ENCODE data around the gene CSF3.
"Not testable (repeated sequence)": the region's sequence is repeated elsewhere in the genome, so short reads cannot be mapped to it uniquely, and the experiment has no call there.

CSF3 gene

DNA sequence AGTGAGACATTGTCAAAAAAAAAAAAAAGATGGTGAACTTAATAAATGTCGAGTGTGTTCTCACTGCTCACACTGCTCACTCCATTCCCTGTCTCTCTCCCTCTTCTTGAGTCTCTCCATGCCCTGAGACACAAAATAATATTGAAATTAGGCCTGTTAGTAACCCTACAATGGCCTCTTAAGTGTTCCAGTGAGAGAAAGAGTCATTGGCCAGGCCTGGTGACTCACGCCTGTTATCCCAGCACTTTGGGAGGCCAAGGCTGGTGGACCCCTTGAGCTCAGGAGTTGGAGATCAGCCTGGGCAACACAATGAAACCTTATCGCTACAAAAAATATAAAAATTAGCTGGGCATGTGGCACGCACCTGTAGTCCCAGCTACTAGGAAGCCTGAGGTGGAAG is 16.2 kb upstream of the CSF3 start:
- DNase-seq = no peak

DNA sequence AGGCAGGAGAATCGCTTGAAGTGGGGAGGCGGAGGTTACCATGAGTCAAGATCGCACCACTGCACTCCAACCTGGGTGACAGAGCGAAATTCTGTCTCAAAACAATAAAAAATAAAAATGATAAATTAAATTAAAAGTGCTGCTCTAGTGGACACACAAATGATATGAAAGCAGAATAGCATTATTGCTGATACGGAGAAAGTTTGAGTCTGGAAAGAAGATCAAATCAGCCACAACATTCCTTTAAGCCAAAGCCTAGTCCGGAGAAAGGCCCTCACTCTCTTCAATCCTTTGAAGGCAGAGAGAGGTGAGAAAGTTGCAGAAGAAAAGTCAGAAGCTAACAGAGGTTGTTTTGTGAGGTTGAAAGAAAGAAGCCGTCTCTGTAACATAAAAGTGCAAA is 15.1 kb upstream of the CSF3 start:
- no peak for DNase-seq

DNA sequence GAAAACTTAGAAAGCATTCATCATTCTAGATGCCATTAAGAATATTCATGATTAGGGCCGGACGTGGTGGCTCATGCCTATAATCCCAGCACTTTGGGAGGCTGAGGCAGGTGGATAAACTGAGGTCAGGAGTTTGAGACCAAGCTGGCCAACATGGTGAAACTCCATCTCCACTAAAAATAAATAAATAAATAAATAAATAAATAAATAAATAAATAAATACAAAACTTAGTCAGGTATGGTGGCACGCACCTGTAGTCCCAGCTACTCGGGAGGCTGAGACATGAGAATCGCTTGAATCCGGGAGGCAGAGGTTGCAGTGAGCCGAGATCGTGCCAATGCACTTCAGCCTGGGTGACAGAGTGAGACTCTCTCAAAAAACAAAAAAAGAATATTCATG is 13.9 kb upstream of the CSF3 start:
- not testable (repeated sequence) for DNase-seq

DNA sequence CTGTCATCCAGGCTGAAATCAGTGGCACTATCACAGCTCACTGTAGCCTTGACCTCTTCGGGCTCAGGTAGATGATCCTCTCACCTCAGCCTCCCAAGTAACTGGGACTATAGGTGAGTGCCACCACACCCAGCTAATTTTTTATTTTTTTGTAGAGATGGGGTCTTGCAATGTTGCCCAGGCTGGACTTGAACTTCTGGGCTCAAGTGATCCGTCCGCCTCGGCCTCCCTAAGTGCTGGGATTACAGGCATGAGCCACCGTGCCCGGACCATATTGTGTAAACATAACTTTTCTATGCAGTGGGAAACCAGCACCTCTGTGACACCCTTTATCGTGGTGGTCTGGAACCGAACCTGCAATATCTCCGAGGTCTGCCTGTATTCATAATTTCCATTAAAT is 11.2 kb upstream of the CSF3 start:
- DNase-seq = no peak

DNA sequence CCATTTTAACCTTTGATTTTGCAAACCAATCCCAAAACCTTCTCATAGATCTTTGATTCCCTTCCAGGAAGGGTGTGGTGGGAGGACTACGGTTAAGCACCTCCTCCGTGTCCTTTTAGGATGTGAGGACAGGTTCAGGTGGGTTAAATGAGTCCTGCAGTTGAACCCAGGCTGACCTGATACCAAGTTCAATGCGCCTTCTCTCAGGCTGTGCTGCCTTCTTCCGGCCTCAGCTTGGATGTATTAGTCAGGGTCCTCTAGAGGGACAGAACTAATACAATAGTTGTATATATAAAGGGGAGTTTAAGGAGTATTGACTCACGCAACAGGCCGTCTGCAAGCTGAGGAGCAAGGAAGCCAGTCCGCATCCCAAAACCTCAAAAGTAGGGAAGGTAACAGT is 10.5 kb upstream of the CSF3 start:
- DNase-seq = no peak

DNA sequence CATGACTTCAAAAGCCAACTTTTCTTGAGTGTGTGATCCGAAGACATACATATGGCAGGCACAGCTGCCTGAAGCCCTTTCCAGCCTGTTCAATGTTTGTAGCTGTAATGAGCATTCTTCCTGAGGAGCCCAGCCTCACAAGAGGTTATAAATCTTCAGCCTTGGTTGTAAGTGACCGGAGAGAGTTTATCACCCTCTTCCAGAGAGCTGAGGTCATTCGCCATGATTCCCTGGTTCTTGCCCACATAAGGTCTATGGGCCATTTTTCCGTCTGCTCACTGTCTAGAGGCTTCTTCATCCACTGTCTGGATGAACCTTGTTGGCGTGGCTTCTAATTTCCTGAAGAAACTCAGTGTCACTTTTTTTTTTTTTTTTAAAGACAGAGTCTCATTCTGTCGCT is 9.7 kb upstream of the CSF3 start:
- DNase-seq = no peak

DNA sequence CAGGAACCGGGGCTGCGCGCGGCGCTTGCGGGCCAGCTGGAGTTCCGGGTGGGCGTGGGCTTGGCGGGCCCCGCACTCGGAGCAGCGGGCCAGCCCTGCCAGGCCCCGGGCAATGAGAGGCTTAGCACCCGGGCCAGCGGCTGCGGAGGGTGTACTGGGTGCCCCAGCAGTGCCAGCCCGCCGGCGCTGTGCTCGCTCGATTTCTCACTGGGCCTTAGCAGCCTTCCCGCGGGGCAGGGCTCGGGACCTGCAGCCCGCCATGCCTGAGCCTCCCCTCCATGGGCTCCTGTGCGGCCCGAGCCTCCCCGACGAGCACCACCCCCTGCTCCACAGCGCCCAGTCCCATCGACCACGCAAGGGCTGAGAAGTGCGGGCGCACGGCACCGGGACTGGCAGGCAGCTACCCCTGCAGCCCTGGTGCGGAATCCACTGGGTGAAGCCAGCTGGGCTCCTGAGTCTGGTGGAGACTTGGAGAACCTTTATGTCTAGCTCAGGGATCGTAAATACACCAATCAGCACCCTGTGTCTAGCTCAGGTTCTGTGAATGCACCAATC is 4.2 kb upstream of the CSF3 start:
- not testable (repeated sequence) for DNase-seq

DNA sequence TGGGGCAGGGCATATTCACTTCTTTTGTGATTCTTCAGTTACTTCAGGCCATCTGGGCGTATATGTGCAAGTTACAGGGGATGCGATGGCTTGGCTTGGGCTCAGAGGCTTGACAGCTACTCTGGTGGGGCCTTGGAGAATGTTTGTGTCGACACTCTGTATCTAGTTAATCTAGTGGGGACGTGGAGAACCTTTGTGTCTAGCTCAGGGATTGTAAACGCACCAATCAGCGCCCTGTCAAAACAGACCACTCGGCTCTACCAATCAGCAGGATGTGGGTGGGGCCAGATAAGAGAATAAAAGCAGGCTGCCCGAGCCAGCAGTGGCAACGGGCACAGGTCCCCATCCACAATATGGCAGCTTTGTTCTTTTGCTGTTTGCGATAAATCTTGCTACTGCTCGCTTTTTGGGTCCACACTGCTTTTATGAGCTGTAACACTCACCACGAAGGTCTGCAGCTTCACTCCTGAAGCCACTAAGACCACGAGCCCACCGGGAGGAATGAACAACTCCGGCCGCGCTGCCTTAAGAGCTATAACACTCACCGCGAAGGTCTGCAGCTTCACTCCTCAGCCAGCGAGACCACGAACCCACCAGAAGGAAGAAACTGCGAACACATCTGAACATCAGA is 3.1 kb upstream of the CSF3 start:
- DNase-seq = not testable (repeated sequence)

DNA sequence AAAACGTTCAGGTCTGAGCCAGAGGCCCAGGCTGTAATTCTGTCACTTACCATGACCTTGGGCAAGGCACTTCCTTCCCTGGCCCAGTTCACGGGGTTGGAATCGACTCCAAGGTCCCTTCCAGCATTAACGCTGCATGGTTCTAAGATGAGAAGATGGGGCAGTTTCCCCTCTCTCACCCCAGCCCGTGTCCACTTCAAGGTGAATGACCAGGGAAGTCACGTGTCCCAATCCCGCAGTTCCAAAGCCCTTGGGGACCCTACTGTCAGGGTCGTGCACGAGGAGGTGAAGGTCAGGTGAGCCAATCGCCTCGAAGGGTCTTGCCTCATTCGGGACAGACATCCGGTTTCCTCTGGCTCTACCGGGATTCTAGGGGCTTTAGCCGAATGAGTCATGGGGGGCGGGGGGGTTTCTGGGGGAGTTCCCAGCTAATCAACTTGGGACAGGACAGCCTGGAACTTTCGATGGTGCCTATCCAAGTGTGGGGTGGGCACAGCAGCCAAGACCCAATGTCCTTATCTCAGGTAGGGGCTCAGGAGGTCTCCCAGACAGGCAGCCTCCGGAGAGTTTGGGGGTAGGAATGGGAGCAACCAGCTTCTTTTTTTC is 762 bp upstream of the CSF3 start:
- DNase-seq = no peak

DNA sequence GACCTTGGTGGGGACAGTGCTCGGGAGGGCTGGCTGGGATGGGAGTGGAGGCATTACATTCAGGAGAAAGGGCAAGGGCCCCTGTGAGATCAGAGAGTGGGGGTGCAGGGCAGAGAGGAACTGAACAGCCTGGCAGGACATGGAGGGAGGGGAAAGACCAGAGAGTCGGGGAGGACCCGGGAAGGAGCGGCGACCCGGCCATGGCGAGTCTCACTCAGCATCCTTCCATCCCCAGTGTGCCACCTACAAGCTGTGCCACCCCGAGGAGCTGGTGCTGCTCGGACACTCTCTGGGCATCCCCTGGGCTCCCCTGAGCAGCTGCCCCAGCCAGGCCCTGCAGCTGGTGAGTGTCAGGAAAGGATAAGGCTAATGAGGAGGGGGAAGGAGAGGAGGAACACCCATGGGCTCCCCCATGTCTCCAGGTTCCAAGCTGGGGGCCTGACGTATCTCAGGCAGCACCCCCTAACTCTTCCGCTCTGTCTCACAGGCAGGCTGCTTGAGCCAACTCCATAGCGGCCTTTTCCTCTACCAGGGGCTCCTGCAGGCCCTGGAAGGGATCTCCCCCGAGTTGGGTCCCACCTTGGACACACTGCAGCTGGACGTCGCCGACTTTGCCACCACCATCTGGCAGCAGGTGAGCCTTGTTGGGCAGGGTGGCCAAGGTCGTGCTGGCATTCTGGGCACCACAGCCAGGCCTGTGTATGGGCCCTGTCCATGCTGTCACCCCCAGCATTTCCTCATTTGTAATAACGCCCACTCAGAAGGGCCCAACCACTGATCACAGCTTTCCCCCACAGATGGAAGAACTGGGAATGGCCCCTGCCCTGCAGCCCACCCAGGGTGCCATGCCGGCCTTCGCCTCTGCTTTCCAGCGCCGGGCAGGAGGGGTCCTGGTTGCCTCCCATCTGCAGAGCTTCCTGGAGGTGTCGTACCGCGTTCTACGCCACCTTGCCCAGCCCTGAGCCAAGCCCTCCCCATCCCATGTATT is 1.1 kb downstream of the CSF3 start:
- DNase-seq = no peak

DNA sequence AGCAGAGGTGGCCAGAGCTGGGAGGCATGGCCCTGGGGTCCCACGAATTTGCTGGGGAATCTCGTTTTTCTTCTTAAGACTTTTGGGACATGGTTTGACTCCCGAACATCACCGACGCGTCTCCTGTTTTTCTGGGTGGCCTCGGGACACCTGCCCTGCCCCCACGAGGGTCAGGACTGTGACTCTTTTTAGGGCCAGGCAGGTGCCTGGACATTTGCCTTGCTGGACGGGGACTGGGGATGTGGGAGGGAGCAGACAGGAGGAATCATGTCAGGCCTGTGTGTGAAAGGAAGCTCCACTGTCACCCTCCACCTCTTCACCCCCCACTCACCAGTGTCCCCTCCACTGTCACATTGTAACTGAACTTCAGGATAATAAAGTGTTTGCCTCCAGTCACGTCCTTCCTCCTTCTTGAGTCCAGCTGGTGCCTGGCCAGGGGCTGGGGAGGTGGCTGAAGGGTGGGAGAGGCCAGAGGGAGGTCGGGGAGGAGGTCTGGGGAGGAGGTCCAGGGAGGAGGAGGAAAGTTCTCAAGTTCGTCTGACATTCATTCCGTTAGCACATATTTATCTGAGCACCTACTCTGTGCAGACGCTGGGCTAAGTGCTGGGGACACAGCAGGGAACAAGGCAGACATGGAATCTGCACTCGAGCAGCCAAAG is 2.3 kb downstream of the CSF3 start:
- DNase-seq = no peak

DNA sequence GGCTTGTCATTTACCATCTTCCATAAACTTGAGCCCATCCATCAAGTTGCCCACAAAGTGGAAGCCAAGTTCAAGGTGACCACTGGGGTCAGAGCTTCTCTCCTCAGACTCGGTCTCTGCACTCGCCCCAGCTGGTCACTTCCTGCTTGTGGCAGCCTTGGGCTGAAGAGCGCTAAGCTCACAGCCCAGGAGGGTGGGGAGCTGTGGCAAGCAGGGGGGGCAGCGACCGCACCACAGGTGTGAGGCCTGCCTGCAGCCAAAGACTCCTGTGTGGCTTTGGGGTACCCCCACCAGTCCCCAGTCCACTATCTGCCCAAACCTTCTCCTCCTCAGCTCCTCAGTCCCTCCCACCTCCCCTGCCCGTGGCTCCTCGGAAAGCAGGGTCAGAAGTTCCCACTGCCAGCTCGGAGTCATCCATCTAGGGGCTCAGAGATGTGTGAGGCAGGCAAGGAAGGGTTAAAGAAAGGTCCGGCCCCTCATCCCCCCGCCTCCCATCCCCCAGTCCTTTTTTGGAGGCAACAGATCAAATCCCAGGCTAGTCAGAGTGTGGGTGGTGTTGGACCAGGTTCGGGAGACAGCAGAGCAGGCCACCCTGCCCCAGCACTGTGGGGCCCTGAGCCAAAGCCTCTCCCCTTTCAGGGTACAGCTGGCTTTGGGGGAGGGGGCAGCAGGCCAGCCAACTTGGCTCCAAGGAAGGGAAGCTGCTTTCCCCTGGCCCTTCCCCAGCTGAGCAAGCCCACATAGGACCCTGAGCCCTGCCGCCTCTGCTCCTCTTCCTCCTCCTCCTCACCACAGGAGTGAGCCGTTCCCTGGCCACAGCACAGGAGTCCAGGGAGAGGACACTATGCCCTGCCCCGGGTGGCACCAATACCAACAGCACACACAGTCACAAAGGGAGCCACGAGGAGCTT is 3.2 kb downstream of the CSF3 start:
- no peak for DNase-seq

DNA sequence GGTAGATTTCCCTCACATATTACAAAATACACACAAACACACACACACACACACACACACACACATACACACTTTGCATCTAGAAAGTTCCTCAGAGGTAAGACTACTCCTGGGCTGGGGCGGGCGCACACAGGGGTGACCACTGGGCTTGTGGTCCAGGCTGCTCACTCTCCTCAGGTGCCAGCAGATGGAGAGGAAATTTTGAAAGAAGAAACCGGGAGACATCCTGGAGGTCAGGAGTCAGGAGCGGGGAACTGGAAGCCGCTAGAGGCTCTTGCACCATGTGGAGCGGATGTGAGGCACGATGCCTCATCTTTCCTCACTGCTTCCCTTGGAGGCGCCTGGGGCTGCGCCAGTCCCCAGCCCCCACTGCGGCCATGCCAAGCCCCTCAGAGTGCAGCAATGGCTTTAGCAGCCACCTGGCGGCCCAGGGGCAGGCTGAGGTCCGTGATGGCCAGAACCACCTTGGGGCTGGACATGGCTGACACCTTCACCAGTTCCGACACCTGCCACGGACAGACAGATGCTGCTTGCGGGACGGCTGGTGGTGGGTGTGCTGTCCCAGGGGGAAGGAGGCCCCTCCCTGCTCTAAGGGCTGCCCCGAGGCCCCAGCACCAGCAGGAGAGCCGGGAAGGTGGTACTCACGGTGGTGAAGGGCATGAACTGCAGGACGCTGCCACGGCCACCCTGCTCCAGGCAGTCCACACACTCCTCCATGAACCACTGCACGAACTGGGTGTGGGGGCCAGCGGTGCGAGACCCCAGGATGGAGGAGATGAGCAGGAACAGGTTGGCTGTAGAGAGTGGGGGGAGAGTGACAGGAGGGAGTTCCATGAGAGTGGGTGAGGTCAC is 4.1 kb downstream of the CSF3 start:
- no peak for DNase-seq

DNA sequence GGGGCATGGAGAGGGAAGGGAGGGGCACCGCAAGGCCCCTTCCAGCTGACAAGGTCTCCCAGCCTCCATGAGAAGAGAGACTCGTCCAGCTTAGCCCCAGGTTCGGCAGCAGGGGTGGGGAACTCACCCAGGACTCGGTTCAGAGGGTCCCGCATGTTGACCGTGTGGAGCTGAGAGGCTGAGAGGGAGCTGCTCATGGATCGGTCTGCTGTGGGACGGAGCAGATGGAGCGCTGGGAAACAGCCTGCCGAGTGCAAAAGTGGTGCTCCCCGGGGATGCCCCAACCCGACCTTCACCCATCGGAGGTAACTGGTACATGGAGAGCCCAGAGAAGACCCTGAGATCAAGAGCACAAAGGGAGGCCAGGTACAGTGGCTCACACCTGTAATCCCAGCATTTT is 4.9 kb downstream of the CSF3 start:
- no peak for DNase-seq

DNA sequence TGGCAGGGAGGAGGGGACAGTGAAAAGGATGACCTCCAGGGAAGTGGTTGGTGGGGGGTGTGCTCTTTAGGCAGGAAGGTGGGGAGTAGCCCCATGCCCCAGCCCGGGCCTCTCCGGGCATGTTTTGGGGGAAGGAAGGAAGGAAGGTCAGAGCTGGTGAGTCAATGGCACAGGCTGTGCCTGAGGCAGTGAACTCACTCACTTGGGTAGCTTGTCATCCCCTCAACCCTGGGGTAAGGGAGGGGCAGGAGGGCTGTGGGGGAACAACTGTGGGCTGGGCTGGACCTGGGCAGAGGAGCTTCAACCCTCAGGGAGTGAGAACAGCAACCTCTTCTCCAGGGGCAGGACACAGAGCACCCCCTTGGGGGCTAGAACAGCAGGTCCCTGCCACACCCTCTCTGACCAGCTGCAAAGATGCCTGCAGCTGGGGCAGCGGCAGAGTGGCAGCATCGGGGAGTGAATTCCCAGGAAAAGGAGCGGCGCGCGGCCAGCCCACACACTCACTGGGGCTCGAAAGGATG is 6.3 kb downstream of the CSF3 start:
- DNase-seq = no peak

DNA sequence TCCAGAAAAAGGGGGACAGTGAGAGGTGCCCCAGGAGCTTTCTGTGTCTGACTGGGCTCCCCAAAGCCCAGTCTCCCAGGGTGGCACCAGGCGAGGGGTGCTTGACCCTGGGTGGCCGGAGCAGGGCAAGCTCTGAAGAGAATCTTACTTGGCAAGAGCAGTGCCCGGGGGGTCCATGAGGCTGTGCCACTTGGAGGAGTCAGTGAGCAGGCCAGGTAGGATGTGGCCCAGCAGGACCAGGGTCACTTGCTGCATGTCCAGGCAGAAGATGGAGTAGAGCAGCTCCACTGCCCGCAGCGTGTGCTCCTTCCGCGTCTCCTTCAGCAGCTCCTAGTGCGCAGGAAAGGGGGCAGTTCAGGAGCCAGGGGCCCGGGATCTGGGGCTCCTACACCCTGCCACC is 7.3 kb downstream of the CSF3 start:
- DNase-seq = no peak

DNA sequence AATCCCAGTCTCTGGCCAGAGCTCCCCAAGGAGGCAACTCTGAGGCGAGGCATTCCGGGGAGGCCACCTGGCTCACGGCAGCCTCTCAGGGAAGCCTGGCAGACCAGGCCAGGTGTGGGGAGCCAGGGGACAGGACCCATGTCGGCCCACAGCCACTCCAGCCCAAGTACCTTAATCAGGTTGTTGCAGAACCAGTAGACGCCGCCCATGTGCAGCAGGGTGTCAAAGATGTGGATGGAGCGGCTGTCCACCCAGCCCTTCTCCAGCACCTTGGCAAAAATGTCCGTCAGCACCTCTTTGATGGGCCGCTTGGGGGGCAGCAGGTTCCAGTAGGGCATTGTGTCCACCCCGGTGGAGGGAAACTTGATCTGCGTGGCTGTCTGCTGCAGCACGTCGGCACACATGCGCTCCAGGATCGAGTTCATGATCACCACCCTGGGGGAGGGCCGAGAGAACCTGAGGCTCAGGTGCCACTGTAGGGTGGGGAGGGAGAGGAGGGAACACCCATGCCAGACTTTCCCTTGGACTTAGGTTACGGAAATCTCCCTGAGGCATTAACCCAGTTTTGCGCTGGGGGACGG is 7.8 kb downstream of the CSF3 start:
- DNase-seq = no peak

DNA sequence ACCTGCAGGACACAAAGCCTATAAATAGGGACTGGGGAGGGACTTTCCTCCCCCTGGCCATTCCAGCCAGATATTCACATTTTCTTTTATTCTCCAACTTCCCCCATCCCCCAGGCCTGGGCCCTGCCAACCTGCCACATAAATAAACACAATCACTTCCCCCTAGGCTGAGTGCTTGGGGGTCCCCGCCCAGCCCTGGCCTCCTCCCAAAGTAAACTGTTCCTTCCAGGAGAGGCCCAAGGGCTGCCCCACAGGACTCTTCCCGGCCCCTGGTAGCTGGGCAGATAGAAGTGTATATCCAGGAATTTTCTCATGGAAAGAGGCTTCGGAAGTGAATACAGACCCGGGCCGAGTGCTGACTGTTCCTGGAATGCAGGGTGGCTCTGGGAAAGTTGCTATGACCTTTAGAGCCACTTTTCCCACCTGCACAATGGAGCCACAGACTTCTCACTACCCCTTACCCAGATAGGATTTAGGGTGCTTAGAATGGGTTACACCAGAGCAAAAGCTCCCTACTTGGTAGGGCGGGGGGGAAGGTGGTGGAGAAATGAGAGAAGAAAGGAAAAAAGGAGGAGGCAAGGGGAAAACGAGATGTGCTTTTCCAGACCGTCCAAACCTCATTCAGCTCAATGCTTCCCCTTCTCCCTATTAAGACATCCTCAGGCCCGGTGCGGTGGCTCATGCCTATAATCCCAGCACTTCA is 8.5 kb downstream of the CSF3 start:
- no peak for DNase-seq

DNA sequence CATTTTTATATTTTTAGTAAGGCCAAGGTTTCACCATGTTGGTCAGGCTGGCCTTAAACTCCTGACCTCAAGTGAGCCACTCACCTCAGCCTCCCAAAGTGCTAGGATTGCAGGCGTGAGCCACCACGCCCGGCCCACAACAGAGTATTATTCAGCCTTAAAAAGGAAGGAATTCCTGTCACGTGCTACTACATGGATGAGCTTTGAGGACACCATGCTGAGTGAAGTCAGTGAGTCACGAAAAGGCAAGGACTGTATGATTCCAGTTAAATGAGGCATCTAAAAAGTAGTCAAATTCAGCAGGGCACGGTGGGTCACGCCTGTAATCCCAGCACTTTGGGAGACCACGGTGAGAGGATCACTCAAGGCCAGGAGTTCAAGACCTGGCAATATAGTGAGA is 9.7 kb downstream of the CSF3 start:
- DNase-seq = no peak

DNA sequence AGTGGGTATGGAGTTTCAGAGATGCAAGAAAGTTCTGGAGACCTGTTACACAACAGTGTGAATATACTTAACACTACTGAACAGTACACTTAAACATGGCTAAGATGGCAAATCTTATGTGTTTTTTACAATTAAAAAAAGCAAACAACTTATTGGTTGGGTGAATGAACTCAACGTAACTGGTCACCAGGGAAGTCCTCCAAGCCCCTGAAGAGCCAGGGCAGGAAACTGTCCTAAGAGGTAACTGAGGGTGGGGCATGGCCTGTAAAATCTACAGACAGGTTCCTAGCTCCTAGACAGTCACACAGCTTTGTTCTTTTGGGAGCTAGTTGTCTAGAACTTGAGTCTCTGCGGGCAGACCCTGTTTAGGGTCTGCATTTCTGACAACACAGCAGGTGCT is 10.3 kb downstream of the CSF3 start:
- DNase-seq = no peak
